ENCODE data around the gene TMEM167A. TPM values are rescaled to one million over a fixed set of nuclear protein-coding genes. Genes with fewer than 3 reads are reported as not detected.

The TMEM167A gene
- total RNA-seq, 1 donor from 2014 or later = 61.8 TPM

GRCh38 chr5:83044926-83045325 is 32.3 kb downstream of the TMEM167A start:
- DNase-seq (ENCODE audit: low spot score) (no peak), ATAC-seq (no peak)
- intact Hi-C loops (cut with DNase I) = no loop called here

- no peak for ATAC-seq
- intact Hi-C loops (cut with DNase I) = no loop called here
- DNase-seq (ENCODE audit: low spot score) = no peak
Observed at GRCh38 chr5:83042507-83042906, 34.7 kb downstream of the TMEM167A start.

- intact Hi-C loops (cut with DNase I) = no loop called here
- no peak for ATAC-seq
- no peak for DNase-seq (ENCODE audit: low spot score)
Observed at GRCh38 chr5:83038924-83039323, 38.3 kb downstream of the TMEM167A start.

DNA sequence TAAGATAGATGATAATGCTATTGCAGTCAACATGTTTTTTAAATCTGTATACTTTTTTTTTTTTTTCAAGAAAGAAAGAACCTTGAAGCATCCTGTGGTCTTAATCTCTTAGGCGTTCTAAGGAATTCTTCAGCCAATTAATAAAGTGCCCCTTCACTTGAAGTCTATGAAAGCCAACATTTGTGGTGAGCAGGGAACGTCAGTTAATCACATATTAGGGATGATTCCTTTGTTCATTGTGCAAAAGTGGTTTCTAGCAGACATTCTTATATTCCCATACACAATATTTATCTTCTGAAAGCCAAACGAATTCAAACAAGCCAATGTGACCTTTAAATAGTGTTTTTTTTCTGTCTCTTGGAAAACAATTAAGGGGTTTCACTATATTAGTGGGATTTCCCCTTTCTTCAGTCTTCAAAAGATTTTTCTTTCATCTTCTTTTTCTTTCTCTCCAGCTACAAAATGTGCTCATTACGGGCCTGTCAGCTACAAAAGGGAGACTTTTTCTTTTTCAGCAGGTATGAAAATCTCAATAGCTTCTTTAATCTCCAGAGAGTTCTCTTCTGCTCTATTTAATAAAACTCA is 40.1 kb downstream of the TMEM167A start:
- intact Hi-C loops (cut with DNase I) = no loop called here
- DNase-seq (ENCODE audit: low spot score) (no peak), ATAC-seq (no peak)

- intact Hi-C loops (cut with DNase I) = no loop called here
- ATAC-seq = peak; percentile 64
- no peak for DNase-seq (ENCODE audit: low spot score)
Observed at GRCh38 chr5:83035373-83036100, 41.7 kb downstream of the TMEM167A start.

DNA sequence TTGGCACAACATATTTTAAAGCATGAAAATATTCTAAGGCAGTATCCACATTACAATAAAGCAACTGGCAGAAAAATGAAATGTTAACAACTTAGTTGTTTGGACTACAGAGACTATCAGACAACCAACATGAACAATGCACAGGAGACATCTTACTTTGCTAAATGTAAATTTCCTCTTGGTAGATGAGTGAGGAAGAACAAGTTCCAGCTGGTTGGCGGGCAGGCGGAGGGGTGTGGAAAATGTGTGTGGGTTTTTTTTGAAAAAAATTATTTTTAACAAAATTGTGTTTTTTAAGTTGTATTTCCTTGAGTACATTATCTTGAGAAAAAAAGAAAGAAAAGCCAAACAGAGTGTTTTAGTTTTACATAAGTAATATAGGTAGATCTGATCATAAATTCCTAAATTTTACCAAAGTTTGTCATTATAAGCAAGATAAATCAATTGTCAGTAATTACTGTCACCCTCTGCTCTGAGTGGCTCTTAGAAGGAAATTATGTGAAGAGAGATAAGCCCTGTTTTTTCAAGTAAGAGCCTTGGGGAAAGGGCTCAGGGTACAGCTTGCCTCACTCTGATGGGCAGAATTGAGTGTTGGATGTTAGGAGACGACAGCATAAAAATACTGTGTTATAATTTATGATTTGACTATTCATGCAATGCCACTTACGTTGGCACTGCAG is 42.5 kb downstream of the TMEM167A start:
- no peak for DNase-seq (ENCODE audit: low spot score)
- ATAC-seq = no peak
- intact Hi-C loops (cut with DNase I) = no loop called here

DNA sequence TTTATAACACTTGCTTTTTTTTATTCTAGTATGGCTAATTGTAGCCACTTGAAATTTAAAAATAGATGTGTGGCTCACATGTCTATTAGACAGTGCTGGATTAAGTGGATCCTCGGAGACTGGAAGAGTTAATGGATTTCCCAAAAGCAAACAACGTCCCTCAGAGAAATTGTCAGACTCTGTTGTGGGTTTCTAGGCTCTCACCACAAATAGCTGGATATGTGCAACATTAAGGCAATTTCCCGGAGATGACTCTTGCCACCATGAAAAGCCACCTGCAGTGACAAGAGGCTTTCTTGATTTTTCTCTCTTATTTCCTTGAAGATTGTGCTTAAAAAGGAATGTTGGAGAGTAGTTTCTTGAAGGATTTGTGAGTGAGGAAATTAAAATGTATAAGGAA is 43.2 kb downstream of the TMEM167A start:
- no peak for ATAC-seq
- intact Hi-C loops (cut with DNase I) = no loop called here

GRCh38 chr5:83031381-83031780 is 45.8 kb downstream of the TMEM167A start:
- ATAC-seq (no peak), DNase-seq (ENCODE audit: low spot score) (no peak)
- intact Hi-C loops (cut with DNase I) = no loop called here

More for the DNA sequence above, 43.2 kb downstream of the TMEM167A start:
- no peak for DNase-seq (ENCODE audit: low spot score)

GRCh38 chr5:83029912-83030311 is 47.3 kb downstream of the TMEM167A start:
- peak; percentile 22 for ATAC-seq
- intact Hi-C loops (cut with DNase I) = no loop called here
- no peak for DNase-seq (ENCODE audit: low spot score)

- ATAC-seq (peak; percentile 76), DNase-seq (ENCODE audit: low spot score) (no peak)
- intact Hi-C loops (cut with DNase I) = no loop called here
Observed at GRCh38 chr5:83026930-83027687, 50.1 kb downstream of the TMEM167A start.

DNA sequence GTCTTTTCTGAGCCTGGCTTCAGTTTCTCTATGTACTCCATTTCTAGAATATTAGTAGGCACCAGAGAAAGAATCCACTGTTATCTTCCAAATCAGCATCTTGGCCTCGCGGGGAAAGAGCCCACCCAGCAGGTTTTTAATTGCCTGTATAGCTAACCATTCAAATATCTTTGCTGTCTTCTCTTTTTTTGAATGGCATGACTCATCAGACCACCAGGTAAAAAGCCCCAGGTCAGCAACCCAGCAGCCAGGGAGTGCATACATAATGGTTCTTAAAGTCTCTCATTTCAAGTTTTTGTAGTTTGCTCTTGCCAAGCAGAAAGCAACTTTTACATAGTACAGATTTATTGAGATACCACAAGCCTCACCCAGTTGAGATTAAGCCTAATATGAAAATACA is 50.7 kb downstream of the TMEM167A start:
- ATAC-seq (no peak), DNase-seq (ENCODE audit: low spot score) (no peak)
- intact Hi-C loops (cut with DNase I) = no loop called here

DNA sequence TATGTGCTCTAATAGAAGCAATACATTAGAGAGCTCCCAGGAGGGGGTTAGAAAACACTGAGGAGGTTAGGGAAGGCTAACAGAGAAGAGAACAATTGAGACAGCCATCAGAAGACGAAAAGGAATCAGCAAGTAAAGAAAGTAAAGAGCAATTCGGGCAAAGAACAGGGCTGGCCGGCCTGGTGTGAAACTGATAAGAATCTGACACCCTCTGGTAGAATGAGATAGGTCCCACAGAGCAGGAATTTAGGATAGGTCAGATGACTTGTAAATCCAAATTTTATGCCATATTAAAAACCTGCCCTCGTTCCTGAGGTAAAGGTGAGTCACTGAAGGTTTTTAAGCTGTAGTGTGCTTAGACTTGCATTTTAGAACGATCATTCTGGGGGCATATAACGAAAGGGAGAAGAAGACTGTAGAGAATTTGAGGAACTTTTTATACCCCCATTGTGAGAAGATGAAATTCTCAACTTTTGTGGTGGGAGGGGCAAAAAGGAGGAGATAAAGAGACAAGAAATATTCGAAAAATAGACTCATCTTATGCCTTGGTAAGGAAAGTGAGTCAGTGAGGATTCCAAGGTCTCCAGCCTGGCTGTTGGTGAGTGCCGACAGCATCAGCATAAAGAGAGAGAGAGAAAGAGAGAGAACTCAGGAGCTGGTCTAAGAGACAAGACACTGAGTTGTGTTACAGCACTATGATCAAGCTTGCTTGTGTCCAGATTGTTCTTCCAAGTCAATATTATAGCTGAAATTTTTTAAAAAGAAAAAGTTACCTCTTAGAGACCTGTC is 51.3 kb downstream of the TMEM167A start:
- intact Hi-C loops (cut with DNase I) = no loop called here
- DNase-seq (ENCODE audit: low spot score) (no peak), ATAC-seq (no peak)

- no peak for DNase-seq (ENCODE audit: low spot score)
- ATAC-seq = no peak
- intact Hi-C loops (cut with DNase I) = no loop called here
Observed at GRCh38 chr5:83022334-83022733, 54.9 kb downstream of the TMEM167A start.

GRCh38 chr5:83015676-83016075 is 61.5 kb downstream of the TMEM167A start:
- DNase-seq (ENCODE audit: low spot score) (no peak), ATAC-seq (no peak)
- intact Hi-C loops (cut with DNase I) = no loop called here

GRCh38 chr5:83011985-83012384 is 65.2 kb downstream of the TMEM167A start:
- DNase-seq (ENCODE audit: low spot score) (no peak), ATAC-seq (no peak)
- intact Hi-C loops (cut with DNase I) = no loop called here

GRCh38 chr5:83009408-83009807 is 67.8 kb downstream of the TMEM167A start:
- DNase-seq (ENCODE audit: low spot score) (no peak), ATAC-seq (no peak)
- intact Hi-C loops (cut with DNase I) = no loop called here

- no peak for DNase-seq (ENCODE audit: low spot score)
- no peak for ATAC-seq
- intact Hi-C loops (cut with DNase I) = no loop called here
Observed at GRCh38 chr5:83007755-83008154, 69.4 kb downstream of the TMEM167A start.

DNA sequence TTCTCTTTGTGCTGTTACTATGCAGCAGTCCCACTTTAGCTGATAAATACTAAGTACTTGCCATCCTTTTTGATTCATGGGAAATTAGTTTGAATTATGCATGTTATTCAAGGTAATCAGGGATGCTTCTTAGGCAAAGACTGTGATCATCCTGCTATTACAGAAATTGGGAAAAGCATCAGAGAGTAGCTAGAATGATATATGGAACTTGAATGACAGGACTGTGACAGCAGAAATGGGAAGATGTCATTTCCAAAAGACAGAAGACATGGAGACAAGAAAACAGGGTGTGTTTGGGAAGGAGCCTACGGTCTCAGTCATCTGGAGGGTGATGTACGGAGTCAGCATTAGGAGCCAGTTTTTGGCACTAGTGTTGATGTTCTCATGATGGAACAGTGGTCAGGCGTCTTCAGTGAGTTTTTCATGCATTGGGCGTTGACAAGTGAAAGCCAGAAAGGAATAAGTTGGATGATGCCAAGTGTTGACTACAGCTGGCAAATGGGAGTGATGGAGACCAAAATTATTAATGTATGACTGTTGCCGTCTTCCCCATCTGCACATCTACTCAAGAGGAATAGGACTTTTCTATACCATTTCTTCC is 70.4 kb downstream of the TMEM167A start:
- ATAC-seq = no peak
- DNase-seq (ENCODE audit: low spot score) = no peak
- intact Hi-C loops (cut with DNase I) = no loop called here

DNA sequence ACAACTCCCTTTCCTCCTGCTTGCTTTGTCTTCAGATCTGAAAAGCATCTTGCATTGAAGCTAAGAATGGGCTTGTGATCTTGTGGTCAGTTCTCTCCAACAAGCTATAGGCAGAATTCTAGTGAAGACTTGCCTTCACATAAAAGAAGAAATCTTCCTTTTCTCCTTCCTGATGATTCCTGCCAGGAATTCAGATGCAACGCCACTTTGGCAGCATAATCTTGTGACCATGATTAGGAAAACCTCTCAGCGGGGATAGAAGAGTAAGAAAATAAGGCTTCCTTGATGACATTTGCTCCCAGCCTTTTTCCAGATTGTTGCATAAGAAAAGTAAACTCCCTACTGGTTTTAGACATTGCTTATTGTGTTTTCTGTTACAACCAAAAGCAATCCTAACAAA is 73.4 kb downstream of the TMEM167A start:
- DNase-seq (ENCODE audit: low spot score) (no peak), ATAC-seq (no peak)
- intact Hi-C loops (cut with DNase I) = no loop called here

Measured in sciatic nerve (tissue), 2 donors.